Measurements from ENCODE around the gene RAMP2.
A peak's percentile ranks its signal among the peaks of the same experiment; 100 is the strongest.

RAMP2 gene, protein sequence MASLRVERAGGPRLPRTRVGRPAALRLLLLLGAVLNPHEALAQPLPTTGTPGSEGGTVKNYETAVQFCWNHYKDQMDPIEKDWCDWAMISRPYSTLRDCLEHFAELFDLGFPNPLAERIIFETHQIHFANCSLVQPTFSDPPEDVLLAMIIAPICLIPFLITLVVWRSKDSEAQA

DNA sequence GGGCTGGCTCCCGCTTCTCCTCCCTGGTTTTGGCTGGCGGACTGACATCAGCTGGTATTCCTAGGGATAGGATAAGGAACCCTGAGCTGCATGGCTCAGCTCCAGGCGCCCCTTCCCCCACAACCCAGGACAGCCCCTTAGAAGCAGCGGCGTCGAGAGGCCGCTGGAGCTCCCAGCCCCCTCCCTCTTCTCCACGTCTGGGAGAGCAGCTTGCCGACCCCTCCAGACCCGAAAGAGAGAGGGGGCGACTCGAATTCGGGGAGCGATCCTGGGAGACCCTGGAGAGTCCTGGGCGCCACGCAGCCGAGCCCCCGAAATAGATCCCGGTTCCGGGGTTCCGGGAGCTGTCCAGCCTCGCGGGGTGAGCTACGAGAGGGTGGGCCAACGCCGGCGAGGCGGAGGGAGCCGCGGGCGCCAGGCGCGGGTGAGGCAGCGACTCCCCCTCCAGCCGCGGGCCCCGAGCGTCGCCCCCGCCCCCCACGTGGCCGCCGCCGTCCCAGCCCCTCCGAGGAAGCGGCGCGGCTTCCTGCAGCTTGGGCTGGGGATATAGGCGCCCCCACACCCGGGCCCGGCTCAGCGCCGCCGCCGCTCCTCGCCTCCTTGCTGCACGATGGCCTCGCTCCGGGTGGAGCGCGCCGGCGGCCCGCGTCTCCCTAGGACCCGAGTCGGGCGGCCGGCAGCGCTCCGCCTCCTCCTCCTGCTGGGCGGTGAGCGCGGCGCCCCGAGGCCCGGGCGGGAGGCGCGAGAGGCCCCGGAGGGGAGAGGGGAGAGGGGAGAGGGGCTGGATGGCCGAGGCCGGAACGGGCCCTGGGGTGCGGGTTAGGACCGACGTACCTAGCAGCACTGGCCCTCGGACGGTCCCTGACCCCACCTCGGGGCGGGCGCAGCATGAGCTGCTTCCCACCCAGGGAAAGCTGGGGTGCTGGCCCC is at the start of gene RAMP2:
RAMP2 (plus strand) TSS at position 576 of the 930 bp plus-strand sequence; CDS start at position 611, 35 bp downstream.
- CTCF ChIA-PET, result interaction anchor here (0.6 to 7.0 kb wide), 10 partner anchors 9 to 181 kb away, joined by 3 to 112 read pairs (median 4); partner anchors contain the start of genes PLEKHH3 and PSMC3IP
- TF ChIP-seq, protein P1, sequence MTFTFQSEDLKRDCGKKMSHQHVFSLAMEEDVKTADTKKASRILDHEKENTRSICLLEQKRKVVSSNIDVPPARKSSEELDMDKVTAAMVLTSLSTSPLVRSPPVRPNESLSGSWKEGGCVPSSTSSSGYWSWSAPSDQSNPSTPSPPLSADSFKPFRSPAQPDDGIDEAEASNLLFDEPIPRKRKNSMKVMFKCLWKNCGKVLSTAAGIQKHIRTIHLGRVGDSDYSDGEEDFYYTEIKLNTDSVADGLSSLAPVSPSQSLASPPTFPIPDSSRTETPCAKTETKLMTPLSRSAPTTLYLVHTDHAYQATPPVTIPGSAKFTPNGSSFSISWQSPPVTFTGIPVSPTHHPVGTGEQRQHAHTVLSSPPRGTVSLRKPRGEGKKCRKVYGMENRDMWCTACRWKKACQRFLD (tag by site-specific recombination; IDR thresholded peaks at IDR 0.05), result no peak
- TF ChIP-seq ZNF654 (tag by site-specific recombination; IDR thresholded peaks at IDR 0.05; ENCODE audit: low read depth) (no peak), ZNF658 (tag by site-specific recombination; IDR thresholded peaks at IDR 0.05) (no peak), GLI2 (tag by site-specific recombination; IDR thresholded peaks at IDR 0.05; ENCODE audit: borderline replicate concordance, low read depth) (no peak), ZNF423 (tag by site-specific recombination; IDR thresholded peaks at IDR 0.05) (peak; percentile 68; the same call in 1 of the 2 replicates), ZNF768 (tag by site-specific recombination; IDR thresholded peaks at IDR 0.05) (no peak), ZNF549 (tag by site-specific recombination; IDR thresholded peaks at IDR 0.05) (no peak), ZNF292 (tag by site-specific recombination; IDR thresholded peaks at IDR 0.05; ENCODE audit: borderline replicate concordance, low read depth) (no peak), GLIS2 (tag by site-specific recombination; IDR thresholded peaks at IDR 0.05) (0 out of 2 replicates have a peak, but pooled peaks have one; percentile 15), ZNF530 (tag by site-specific recombination; IDR thresholded peaks at IDR 0.05; ENCODE audit: low read depth) (no peak), ZNF677 (tag by site-specific recombination; IDR thresholded peaks at IDR 0.05) (0 out of 2 replicates have a peak, but pooled peaks have one; percentile 20), ZNF561 (tag by site-specific recombination; IDR thresholded peaks at IDR 0.05; ENCODE audit: borderline replicate concordance) (peak; percentile 51; the same call in 1 of the 2 replicates), ZBTB48 (tag by site-specific recombination; IDR thresholded peaks at IDR 0.05) (peak; percentile 56; the same call in 1 of the 2 replicates), ZFP37 (tag by site-specific recombination; IDR thresholded peaks at IDR 0.05) (no peak), ZIC2 (tag by site-specific recombination; IDR thresholded peaks at IDR 0.05) (0 out of 2 replicates have a peak, but pooled peaks have one; percentile 9), ZNF335 (tag by site-specific recombination; conservative IDR thresholded peaks at IDR 0.05) (peak; percentile 65), ZBTB20 (tag by site-specific recombination; IDR thresholded peaks at IDR 0.05) (peak; percentile 75), ZNF560 (tag by site-specific recombination; IDR thresholded peaks at IDR 0.05; ENCODE audit: borderline replicate concordance) (no peak)
- TF ChIP-seq, protein P2, sequence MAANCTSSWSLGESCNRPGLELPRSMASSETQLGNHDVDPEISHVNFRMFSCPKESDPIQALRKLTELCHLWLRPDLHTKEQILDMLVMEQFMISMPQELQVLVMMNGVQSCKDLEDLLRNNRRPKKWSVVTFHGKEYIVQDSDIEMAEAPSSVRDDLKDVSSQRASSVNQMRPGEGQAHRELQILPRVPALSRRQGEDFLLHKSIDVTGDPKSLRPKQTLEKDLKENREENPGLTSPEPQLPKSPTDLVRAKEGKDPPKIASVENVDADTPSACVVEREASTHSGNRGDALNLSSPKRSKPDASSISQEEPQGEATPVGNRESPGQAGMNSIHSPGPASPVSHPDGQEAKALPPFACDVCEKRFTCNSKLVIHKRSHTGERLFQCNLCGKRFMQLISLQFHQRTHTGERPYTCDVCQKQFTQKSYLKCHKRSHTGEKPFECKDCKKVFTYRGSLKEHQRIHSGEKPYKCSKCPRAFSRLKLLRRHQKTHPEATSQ (tag by site-specific recombination; IDR thresholded peaks at IDR 0.05), result no peak
- TF ChIP-seq, protein P3, sequence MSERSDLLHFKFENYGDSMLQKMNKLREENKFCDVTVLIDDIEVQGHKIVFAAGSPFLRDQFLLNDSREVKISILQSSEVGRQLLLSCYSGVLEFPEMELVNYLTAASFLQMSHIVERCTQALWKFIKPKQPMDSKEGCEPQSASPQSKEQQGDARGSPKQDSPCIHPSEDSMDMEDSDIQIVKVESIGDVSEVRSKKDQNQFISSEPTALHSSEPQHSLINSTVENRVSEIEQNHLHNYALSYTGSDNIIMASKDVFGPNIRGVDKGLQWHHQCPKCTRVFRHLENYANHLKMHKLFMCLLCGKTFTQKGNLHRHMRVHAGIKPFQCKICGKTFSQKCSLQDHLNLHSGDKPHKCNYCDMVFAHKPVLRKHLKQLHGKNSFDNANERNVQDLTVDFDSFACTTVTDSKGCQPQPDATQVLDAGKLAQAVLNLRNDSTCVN (tag by site-specific recombination; optimal IDR thresholded peaks at IDR 0.05), result peak; percentile 33
- TF ChIP-seq, protein P4, sequence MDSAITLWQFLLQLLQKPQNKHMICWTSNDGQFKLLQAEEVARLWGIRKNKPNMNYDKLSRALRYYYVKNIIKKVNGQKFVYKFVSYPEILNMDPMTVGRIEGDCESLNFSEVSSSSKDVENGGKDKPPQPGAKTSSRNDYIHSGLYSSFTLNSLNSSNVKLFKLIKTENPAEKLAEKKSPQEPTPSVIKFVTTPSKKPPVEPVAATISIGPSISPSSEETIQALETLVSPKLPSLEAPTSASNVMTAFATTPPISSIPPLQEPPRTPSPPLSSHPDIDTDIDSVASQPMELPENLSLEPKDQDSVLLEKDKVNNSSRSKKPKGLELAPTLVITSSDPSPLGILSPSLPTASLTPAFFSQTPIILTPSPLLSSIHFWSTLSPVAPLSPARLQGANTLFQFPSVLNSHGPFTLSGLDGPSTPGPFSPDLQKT (IDR thresholded peaks at IDR 0.05; ENCODE audit: borderline replicate concordance, low read depth, low read length), result no peak
- TF ChIP-seq, protein P5, sequence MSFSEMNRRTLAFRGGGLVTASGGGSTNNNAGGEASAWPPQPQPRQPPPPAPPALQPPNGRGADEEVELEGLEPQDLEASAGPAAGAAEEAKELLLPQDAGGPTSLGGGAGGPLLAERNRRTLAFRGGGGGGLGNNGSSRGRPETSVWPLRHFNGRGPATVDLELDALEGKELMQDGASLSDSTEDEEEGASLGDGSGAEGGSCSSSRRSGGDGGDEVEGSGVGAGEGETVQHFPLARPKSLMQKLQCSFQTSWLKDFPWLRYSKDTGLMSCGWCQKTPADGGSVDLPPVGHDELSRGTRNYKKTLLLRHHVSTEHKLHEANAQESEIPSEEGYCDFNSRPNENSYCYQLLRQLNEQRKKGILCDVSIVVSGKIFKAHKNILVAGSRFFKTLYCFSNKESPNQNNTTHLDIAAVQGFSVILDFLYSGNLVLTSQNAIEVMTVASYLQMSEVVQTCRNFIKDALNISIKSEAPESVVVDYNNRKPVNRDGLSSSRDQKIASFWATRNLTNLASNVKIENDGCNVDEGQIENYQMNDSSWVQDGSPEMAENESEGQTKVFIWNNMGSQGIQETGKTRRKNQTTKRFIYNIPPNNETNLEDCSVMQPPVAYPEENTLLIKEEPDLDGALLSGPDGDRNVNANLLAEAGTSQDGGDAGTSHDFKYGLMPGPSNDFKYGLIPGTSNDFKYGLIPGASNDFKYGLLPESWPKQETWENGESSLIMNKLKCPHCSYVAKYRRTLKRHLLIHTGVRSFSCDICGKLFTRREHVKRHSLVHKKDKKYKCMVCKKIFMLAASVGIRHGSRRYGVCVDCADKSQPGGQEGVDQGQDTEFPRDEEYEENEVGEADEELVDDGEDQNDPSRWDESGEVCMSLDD (tag by site-specific recombination; IDR thresholded peaks at IDR 0.05), result no peak
- TF ChIP-seq, protein P6, sequence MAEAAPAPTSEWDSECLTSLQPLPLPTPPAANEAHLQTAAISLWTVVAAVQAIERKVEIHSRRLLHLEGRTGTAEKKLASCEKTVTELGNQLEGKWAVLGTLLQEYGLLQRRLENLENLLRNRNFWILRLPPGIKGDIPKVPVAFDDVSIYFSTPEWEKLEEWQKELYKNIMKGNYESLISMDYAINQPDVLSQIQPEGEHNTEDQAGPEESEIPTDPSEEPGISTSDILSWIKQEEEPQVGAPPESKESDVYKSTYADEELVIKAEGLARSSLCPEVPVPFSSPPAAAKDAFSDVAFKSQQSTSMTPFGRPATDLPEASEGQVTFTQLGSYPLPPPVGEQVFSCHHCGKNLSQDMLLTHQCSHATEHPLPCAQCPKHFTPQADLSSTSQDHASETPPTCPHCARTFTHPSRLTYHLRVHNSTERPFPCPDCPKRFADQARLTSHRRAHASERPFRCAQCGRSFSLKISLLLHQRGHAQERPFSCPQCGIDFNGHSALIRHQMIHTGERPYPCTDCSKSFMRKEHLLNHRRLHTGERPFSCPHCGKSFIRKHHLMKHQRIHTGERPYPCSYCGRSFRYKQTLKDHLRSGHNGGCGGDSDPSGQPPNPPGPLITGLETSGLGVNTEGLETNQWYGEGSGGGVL (tag by site-specific recombination; IDR thresholded peaks at IDR 0.05), result peak; percentile 33; the same call in 1 of the 2 replicates
- TF ChIP-seq, protein P7, sequence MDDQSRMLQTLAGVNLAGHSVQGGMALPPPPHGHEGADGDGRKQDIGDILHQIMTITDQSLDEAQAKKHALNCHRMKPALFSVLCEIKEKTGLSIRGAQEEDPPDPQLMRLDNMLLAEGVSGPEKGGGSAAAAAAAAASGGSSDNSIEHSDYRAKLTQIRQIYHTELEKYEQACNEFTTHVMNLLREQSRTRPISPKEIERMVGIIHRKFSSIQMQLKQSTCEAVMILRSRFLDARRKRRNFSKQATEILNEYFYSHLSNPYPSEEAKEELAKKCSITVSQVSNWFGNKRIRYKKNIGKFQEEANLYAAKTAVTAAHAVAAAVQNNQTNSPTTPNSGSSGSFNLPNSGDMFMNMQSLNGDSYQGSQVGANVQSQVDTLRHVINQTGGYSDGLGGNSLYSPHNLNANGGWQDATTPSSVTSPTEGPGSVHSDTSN (CRISPR knock-in tag; IDR thresholded peaks at IDR 0.05), result no peak

More for the DNA sequence above, at the start of gene RAMP2:
- no peak within 1 kb of the TSS for H3K4me3 ChIP-seq (ENCODE audit: low read depth, low read length)
- H3K36me3 ChIP-seq (ENCODE audit: control insufficient read depth in 2 of 2, insufficient read depth in 1 of 2, low read length in 2 of 2), result no peaks in the 10 kb centered on the region
- H3K9me3 ChIP-seq (ENCODE audit: control insufficient read depth, insufficient read depth, low read depth, low read length), result no peaks in the 10 kb centered on the region
- POLR2A ChIA-PET, result interaction anchor here (1.7 to 2.2 kb wide), 2 partner anchors 12 to 183 kb away, joined by 5 to 8 read pairs; partner anchors contain the start of genes PSMC3IP and VPS25
- peaks cover 2% of the 10 kb centered on the region; the same call in 1 of the 2 replicates for H3K4me1 ChIP-seq (ENCODE audit: control insufficient read depth, insufficient read depth, low read length)
- H3K27ac ChIP-seq (ENCODE audit: extremely low read depth, low read depth, low read length), result no peak within 1 kb of the TSS; the same call in 1 of the 2 replicates

Measured in HEK293 (cell line).